ENCODE results near the gene APOB. TPM values are rescaled to one million over a fixed set of nuclear protein-coding genes. Genes with fewer than 3 reads are reported as not detected.
A peak's percentile ranks its signal among the peaks of the same experiment; 100 is the strongest.

The APOB gene
- total and polyA plus RNA-seq, 2 of the 13 experiments (the other 11 are each of a cell fraction or from before 2014, with no cell fraction given) = 1,569 to 2,515 TPM

DNA sequence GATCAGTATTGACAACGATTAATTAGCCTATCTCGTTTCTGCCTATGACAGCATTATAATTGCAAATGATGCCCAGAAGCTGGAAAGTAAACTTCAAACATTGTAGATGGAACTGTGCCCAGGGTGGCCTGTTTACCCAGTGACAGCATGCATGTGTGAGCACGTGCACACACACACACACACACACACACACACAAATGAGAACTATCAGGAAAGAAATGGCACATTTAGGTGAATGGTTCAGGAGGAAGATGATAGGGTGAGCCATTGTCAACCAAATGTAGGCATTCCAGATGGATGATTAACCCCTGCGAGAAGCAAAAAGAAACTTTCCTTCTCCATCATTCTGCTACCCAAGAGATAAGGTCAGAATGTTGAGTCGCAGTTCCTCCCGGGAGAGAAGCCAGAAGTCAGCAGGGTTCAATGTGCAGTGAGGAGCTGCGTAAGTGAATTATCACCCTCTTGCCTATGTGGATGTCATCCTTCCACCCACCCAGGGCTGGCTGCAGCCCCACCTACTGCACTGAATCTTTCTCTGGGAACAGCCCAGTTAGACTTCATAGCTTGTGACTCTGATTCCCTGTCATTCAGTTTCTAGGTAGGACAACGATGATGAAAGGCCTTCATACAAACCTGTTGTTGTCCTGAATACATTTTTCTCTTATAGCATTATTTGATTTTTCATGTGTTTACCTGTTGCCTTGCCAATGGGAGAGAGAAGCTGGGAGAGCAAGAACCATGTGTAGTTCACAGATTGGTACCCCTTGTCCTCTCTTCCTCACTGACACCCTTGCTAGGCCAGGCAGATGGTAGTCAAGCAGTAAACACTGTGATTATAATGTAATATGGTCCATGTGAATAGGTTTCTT, 3.5 kb upstream of the APOB start (continued):
- TF ChIP-seq, protein P1, sequence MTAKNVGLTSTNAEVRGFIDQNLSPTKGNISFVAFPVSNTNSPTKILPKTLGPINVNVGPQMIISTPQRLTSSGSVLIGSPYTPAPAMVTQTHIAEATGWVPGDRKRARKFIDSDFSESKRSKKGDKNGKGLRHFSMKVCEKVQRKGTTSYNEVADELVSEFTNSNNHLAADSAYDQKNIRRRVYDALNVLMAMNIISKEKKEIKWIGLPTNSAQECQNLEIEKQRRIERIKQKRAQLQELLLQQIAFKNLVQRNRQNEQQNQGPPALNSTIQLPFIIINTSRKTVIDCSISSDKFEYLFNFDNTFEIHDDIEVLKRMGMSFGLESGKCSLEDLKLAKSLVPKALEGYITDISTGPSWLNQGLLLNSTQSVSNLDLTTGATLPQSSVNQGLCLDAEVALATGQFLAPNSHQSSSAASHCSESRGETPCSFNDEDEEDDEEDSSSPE (CRISPR knock-in tag; IDR thresholded peaks at IDR 0.05) = no peak
- no peak for TF ChIP-seq NCOA1 (CRISPR knock-in tag; IDR thresholded peaks at IDR 0.05)
- peak; percentile 48; the same call in 1 of the 2 replicates for TF ChIP-seq ZSCAN21 (CRISPR knock-in tag; IDR thresholded peaks at IDR 0.05; ENCODE audit: borderline replicate concordance)
- TF ChIP-seq RFX3 (CRISPR knock-in tag; IDR thresholded peaks at IDR 0.05) = no peak
- peak; percentile 57; the same call in 1 of the 2 replicates for TF ChIP-seq ZNF670 (CRISPR knock-in tag; IDR thresholded peaks at IDR 0.05; ENCODE audit: borderline replicate concordance)
- TF ChIP-seq MEIS2 (CRISPR knock-in tag; IDR thresholded peaks at IDR 0.05) = peak; percentile 51; the same call in 1 of the 2 replicates
- no peak for TF ChIP-seq ZBTB8A (CRISPR knock-in tag; IDR thresholded peaks at IDR 0.05; ENCODE audit: borderline replicate concordance, low read depth)
- TF ChIP-seq ZNF17 (CRISPR knock-in tag; IDR thresholded peaks at IDR 0.05) = no peak
- no peak for TF ChIP-seq ZNF264 (CRISPR knock-in tag; IDR thresholded peaks at IDR 0.05)
- no peak for TF ChIP-seq ZSCAN20 (CRISPR knock-in tag; IDR thresholded peaks at IDR 0.05; ENCODE audit: borderline replicate concordance)
- 0 out of 2 replicates have a peak, but pooled peaks have one; percentile 47 for TF ChIP-seq RARA (CRISPR knock-in tag; IDR thresholded peaks at IDR 0.05)
- TF ChIP-seq ZNF33B (CRISPR knock-in tag; IDR thresholded peaks at IDR 0.05) = no peak
- TF ChIP-seq NCOA2 (CRISPR knock-in tag; IDR thresholded peaks at IDR 0.05) = peak; percentile 77
- TF ChIP-seq, protein P2, sequence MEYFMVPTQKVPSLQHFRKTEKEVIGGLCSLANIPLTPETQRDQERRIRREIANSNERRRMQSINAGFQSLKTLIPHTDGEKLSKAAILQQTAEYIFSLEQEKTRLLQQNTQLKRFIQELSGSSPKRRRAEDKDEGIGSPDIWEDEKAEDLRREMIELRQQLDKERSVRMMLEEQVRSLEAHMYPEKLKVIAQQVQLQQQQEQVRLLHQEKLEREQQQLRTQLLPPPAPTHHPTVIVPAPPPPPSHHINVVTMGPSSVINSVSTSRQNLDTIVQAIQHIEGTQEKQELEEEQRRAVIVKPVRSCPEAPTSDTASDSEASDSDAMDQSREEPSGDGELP (IDR thresholded peaks at IDR 0.05; ENCODE audit: borderline replicate concordance, low read depth) = 0 out of 2 replicates have a peak, but pooled peaks have one; percentile 44
- TF ChIP-seq, protein P3, sequence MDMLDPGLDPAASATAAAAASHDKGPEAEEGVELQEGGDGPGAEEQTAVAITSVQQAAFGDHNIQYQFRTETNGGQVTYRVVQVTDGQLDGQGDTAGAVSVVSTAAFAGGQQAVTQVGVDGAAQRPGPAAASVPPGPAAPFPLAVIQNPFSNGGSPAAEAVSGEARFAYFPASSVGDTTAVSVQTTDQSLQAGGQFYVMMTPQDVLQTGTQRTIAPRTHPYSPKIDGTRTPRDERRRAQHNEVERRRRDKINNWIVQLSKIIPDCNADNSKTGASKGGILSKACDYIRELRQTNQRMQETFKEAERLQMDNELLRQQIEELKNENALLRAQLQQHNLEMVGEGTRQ (IDR thresholded peaks at IDR 0.05; ENCODE audit: low read depth, low read length) = no peak
- TF ChIP-seq, protein P3 (CRISPR knock-in tag; IDR thresholded peaks at IDR 0.05; ENCODE audit: borderline replicate concordance) = peak; percentile 46; the same call in 1 of the 2 replicates
- TF ChIP-seq TRIM22 (IDR thresholded peaks at IDR 0.05) = no peak
- TF ChIP-seq HOXA3 (CRISPR knock-in tag; IDR thresholded peaks at IDR 0.05) = peak; percentile 28; the same call in 1 of the 2 replicates
- peak; percentile 55; the same call in 1 of the 2 replicates for TF ChIP-seq BCL6 (CRISPR knock-in tag; IDR thresholded peaks at IDR 0.05)
- no peak for TF ChIP-seq ZNF770 (CRISPR knock-in tag; IDR thresholded peaks at IDR 0.05)
- 0 out of 2 replicates have a peak, but pooled peaks have one; percentile 16 for TF ChIP-seq ZNF136 (CRISPR knock-in tag; IDR thresholded peaks at IDR 0.05; ENCODE audit: low read depth)

Data from HepG2 (cell line).